Measurements from ENCODE around the gene NFATC3. TPM values are rescaled to one million over a fixed set of nuclear protein-coding genes. Genes with fewer than 3 reads are reported as not detected.

The NFATC3 gene
- total RNA-seq, 2 experiments from 2014 or later = 84.8 to 94.4 TPM

DNA sequence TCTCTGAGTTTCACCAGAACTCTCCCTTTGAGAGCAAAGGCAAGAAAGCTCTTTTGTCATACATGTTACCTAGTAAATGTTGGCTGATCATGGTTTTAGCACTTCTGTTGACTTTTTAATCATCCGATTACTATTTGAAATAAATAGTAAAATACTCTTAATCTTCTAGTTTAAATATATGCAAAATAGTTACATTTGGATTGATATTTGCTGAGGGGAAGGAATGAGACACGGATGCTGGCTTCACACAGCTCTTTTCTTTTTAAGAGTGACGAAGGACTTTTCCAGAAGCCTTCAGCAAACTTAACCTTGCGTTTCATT lies 9.4 kb downstream of the NFATC3 start:
- Histone ChIP-seq H3K4me1 (ENCODE audit: insufficient read depth, low read length) (peaks cover 46% of the 10 kb centered on the region), H3K27ac (ENCODE audit: low read depth in 1 of 2, low read length in 2 of 2) (no peak overlapping the region), H3K9me3 (ENCODE audit: control insufficient read depth in 1 of 2, insufficient read depth in 1 of 2, low read length in 2 of 2) (no peaks in the 10 kb centered on the region), H3K27me3 (ENCODE audit: control insufficient read depth in 1 of 2, insufficient read depth in 2 of 2, low read length in 2 of 2) (no peaks in the 10 kb centered on the region), H3K36me3 (ENCODE audit: insufficient read depth, low read length) (no peaks in the 10 kb centered on the region), H3K4me3 (ENCODE audit: low read length) (no peak overlapping the region)
- H3K4me1 Mint-ChIP-seq (ENCODE audit: low read depth) = peaks cover 87% of the 10 kb centered on the region
- CTCF ChIA-PET = interaction anchor here (0.6 to 2.7 kb wide), 15 partner anchors 10 to 205 kb away, joined by 3 to 33 read pairs (median 3); partner anchors contain the start of gene NFATC3
- H3K9me3 Mint-ChIP-seq = no peaks in the 10 kb centered on the region
- POLR2A ChIA-PET = interaction anchor here (0.7 to 2.4 kb wide), 4 partner anchors 9 to 37 kb away, joined by 3 to 12 read pairs (median 4); partner anchors contain the start of gene NFATC3
- no peak for ATAC-seq (ENCODE audit: poor library complexity)
- peak overlapping the region; percentile 58 for H3K4me3 Mint-ChIP-seq
- DNase-seq = no peak
- H3K36me3 Mint-ChIP-seq (ENCODE audit: low read depth) = peaks cover 15% of the 10 kb centered on the region
- TF ChIP-seq, protein P1, sequence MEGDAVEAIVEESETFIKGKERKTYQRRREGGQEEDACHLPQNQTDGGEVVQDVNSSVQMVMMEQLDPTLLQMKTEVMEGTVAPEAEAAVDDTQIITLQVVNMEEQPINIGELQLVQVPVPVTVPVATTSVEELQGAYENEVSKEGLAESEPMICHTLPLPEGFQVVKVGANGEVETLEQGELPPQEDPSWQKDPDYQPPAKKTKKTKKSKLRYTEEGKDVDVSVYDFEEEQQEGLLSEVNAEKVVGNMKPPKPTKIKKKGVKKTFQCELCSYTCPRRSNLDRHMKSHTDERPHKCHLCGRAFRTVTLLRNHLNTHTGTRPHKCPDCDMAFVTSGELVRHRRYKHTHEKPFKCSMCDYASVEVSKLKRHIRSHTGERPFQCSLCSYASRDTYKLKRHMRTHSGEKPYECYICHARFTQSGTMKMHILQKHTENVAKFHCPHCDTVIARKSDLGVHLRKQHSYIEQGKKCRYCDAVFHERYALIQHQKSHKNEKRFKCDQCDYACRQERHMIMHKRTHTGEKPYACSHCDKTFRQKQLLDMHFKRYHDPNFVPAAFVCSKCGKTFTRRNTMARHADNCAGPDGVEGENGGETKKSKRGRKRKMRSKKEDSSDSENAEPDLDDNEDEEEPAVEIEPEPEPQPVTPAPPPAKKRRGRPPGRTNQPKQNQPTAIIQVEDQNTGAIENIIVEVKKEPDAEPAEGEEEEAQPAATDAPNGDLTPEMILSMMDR (IDR thresholded peaks at IDR 0.05) = no peak
- H3K27me3 Mint-ChIP-seq = no peaks in the 10 kb centered on the region
- peak overlapping the region; percentile 86 for H3K27ac Mint-ChIP-seq
- intact Hi-C loops (cut with DNase I, micrococcal nuclease) = loop anchor here (1.0 to 5.0 kb wide), 4 partner anchors 9 to 135 kb away; partner anchors contain the start of gene NFATC3 (in 1 of the 2)

DNA sequence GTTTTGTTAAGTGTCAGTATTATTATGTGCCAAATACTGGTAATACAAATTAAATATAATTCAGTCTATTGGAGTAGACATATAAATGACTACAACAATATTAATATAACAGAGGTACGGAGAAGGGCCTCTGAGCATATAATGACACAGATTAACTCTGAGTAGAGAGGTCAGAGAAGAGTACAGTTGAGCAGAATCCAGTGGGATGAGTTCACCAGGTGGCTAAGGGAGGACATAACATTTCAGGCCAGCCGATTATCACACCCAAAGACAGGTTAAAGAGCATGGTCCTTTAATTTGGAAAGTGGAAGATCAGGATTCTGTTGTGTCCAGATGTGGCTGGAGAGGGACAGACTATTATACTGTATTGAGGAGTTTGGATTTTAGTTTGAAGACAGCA lies 11.3 kb downstream of the NFATC3 start:
- Mint-ChIP-seq H3K36me3 (ENCODE audit: low read depth) (peaks cover 29% of the 10 kb centered on the region), H3K27ac (peak overlapping the region; percentile 33), H3K27me3 (no peaks in the 10 kb centered on the region), H3K4me1 (ENCODE audit: low read depth) (peaks cover 85% of the 10 kb centered on the region), H3K4me3 (peak overlapping the region; percentile 27), H3K9me3 (no peaks in the 10 kb centered on the region)
- DNase-seq = no peak
- intact Hi-C loops (cut with DNase I, micrococcal nuclease) = loop anchor here (1.0 to 5.0 kb wide), 2 partner anchors 36 to 46 kb away; no protein-coding TSS in a partner anchor
- H3K36me3 ChIP-seq (ENCODE audit: insufficient read depth, low read length) = no peaks in the 10 kb centered on the region
- H3K27me3 ChIP-seq (ENCODE audit: control insufficient read depth in 1 of 2, insufficient read depth in 2 of 2, low read length in 2 of 2) = no peaks in the 10 kb centered on the region
- H3K4me3 ChIP-seq (ENCODE audit: low read length) = no peak overlapping the region
- ATAC-seq (ENCODE audit: poor library complexity) = no peak
- no peaks in the 10 kb centered on the region for H3K9me3 ChIP-seq (ENCODE audit: control insufficient read depth in 1 of 2, insufficient read depth in 1 of 2, low read length in 2 of 2)
- CTCF ChIA-PET = no interaction called here
- no peak overlapping the region for H3K27ac ChIP-seq (ENCODE audit: low read depth in 1 of 2, low read length in 2 of 2)
- H3K4me1 ChIP-seq (ENCODE audit: insufficient read depth, low read length) = peaks cover 59% of the 10 kb centered on the region
- TF ChIP-seq, protein P1 (IDR thresholded peaks at IDR 0.05) = no peak
- POLR2A ChIA-PET = interaction anchor here (1.0 kb wide), 1 partner anchor 161 kb away, joined by 3 read pairs; no protein-coding TSS in a partner anchor

DNA sequence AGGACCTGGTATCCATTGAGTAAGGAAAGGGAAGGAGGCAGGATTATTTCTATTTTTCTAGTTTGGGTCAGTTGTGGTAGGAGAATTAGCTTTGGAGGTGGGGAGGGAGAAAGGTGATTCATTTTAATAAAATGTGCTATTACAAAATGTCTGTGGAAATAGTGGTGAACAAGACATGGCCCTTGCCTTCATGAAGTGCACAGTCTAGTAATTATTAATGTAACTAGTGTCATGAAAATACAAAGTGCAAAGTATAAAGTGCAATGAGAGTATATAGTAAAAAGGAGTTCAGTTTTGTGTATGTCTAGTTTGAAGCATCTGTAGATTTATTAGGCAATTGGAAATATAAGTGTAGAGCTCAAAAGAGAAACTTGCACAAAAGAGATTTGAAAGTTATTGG lies 11.9 kb downstream of the NFATC3 start:
- no peak overlapping the region for H3K4me3 ChIP-seq (ENCODE audit: low read length)
- H3K9me3 ChIP-seq (ENCODE audit: control insufficient read depth in 1 of 2, insufficient read depth in 1 of 2, low read length in 2 of 2) = no peaks in the 10 kb centered on the region
- Mint-ChIP-seq H3K4me3 (peak overlapping the region; percentile 27), H3K9me3 (no peaks in the 10 kb centered on the region), H3K4me1 (ENCODE audit: low read depth) (peaks cover 85% of the 10 kb centered on the region), H3K36me3 (ENCODE audit: low read depth) (peaks cover 33% of the 10 kb centered on the region), H3K27ac (peak overlapping the region; percentile 33), H3K27me3 (no peaks in the 10 kb centered on the region)
- no peak overlapping the region for H3K27ac ChIP-seq (ENCODE audit: low read depth in 1 of 2, low read length in 2 of 2)
- H3K4me1 ChIP-seq (ENCODE audit: insufficient read depth, low read length) = peaks cover 58% of the 10 kb centered on the region
- H3K27me3 ChIP-seq (ENCODE audit: control insufficient read depth in 1 of 2, insufficient read depth in 2 of 2, low read length in 2 of 2) = no peaks in the 10 kb centered on the region
- H3K36me3 ChIP-seq (ENCODE audit: insufficient read depth, low read length) = no peaks in the 10 kb centered on the region
- ATAC-seq (ENCODE audit: poor library complexity) = no peak
- TF ChIP-seq, protein P1 (IDR thresholded peaks at IDR 0.05) = no peak
- ChIA-PET POLR2A (interaction anchor here (1.0 kb wide), 1 partner anchor 12 kb away, joined by 3 read pairs; the partner anchor contains the start of gene NFATC3), CTCF (interaction anchor here (1.0 kb wide), 1 partner anchor 22 kb away, joined by 4 read pairs; no protein-coding TSS in a partner anchor)
- DNase-seq = no peak
- intact Hi-C loops (cut with DNase I, micrococcal nuclease) = loop anchor here in 1 of 2 experiments (5.0 kb wide), 1 partner anchor 35 kb away; no protein-coding TSS in a partner anchor
